Stimulated activated naive CD8-positive, alpha-beta T cell treated with anti-CD3 and anti-CD28 coated beads, Interleukin-15, Interleukin-2, amounts not matched to agents 100 U/mL and 50 U/mL, for 24 hours (primary cell): ENCODE data around the gene PUM1.
A peak's percentile ranks its signal among the peaks of the same experiment; 100 is the strongest.

Experiments
- ATAC-seq: fragments of 150-1000 bp; cut with Tn5 transposase; one replicate; pipeline ENCODE4 v1.10.0; 2021
- DNase-seq: peaks from one replicate; pipeline ENCODE4 v3.0.0; 2021

Gene PUM1

GRCh38 chr1:30929135-30929889 lies 136.2 kb downstream of the PUM1 start:
- DNase-seq, result peak; percentile 69
- ATAC-seq, result peak; percentile 55

- no peak for ATAC-seq
- no peak for DNase-seq
These were observed 136.8 kb downstream of the PUM1 start for GRCh38 chr1:30928789-30929134.

GRCh38 chr1:30928171-30928570 lies 137.3 kb downstream of the PUM1 start:
- no peak for ATAC-seq
- no peak for DNase-seq

- DNase-seq (no peak), ATAC-seq (no peak)
These were observed 138.1 kb downstream of the PUM1 start for GRCh38 chr1:30927448-30927847.

- ATAC-seq, result no peak
These were observed 141.9 kb downstream of the PUM1 start for GRCh38 chr1:30923597-30923996.

GRCh38 chr1:30920827-30921226 lies 144.7 kb downstream of the PUM1 start:
- ATAC-seq, result no peak
- no peak for DNase-seq

More at GRCh38 chr1:30923597-30923996, 141.9 kb downstream of the PUM1 start:
- DNase-seq, result no peak

- DNase-seq (no peak), ATAC-seq (no peak)
These were observed 146.3 kb downstream of the PUM1 start for GRCh38 chr1:30919025-30919881.

GRCh38 chr1:30916296-30916695 lies 149.2 kb downstream of the PUM1 start:
- DNase-seq (peak; percentile 0), ATAC-seq (no peak)

GRCh38 chr1:30915491-30916230 lies 149.9 kb downstream of the PUM1 start:
- DNase-seq (no peak), ATAC-seq (no peak)

GRCh38 chr1:30914931-30915330 lies 150.6 kb downstream of the PUM1 start:
- no peak for DNase-seq
- no peak for ATAC-seq

GRCh38 chr1:30914587-30914922 lies 151.0 kb downstream of the PUM1 start:
- ATAC-seq, result no peak

GRCh38 chr1:30912913-30913652 lies 152.4 kb downstream of the PUM1 start:
- no peak for ATAC-seq
- DNase-seq, result no peak

More at GRCh38 chr1:30914587-30914922, 151.0 kb downstream of the PUM1 start:
- DNase-seq, result no peak

- ATAC-seq, result peak; percentile 57
- peak; percentile 36 for DNase-seq
These were observed 153.3 kb downstream of the PUM1 start for GRCh38 chr1:30912224-30912623.

GRCh38 chr1:30911059-30911954 lies 154.2 kb downstream of the PUM1 start:
- peak; percentile 76 for DNase-seq
- ATAC-seq, result no peak

GRCh38 chr1:30909365-30910068 lies 156.0 kb downstream of the PUM1 start:
- no peak for DNase-seq
- no peak for ATAC-seq

GRCh38 chr1:30908696-30909364 lies 156.7 kb downstream of the PUM1 start, which contains the start of gene SDC3:
Gene SDC3, minus strand, starts transcription at chr1:30908758. Its CDS starts 172 bp downstream, at chr1:30908586.
- ATAC-seq, result no peak
- no peak for DNase-seq

GRCh38 chr1:30908316-30908695 lies 157.2 kb downstream of the PUM1 start:
- DNase-seq (no peak), ATAC-seq (no peak)

- ATAC-seq (no peak), DNase-seq (no peak)
These were observed 157.8 kb downstream of the PUM1 start for GRCh38 chr1:30907481-30908315.
